Calu3 (cell line): ENCODE measurements around the gene TNFAIP8L1. TPM values are rescaled to one million over a fixed set of nuclear protein-coding genes. Genes with fewer than 3 reads are reported as not detected.

ENCODE experiments used
- BruUV-seq: library from RNA; stranded (reverse); fragments of 400-500 nt; replicated peaks from 2 replicates; lab custom pipeline; 2021; lab: Mats Ljungman, UMichigan
- CTCF ChIA-PET: fragments of 300-600 bp; sonication (Branson Sonifier 250); formaldehyde crosslinking; loops from one replicate; lab custom pipeline; 2022; ENCODE audit warnings: antibody characterized with exemption; lab: Charles Lee
- DNase-seq: peaks from one replicate; pipeline ENCODE4 v3.0.0; 2022
- H3K27ac Mint-ChIP-seq: one replicate; pipeline ENCODE4 v1.8.0; 2022; ENCODE audit warnings: mixed read lengths; ENCODE audit not compliant: unreplicated experiment
- H3K27me3 Mint-ChIP-seq: one replicate; pipeline ENCODE4 v1.8.0; 2022; ENCODE audit warnings: mixed read lengths; ENCODE audit not compliant: unreplicated experiment
- H3K36me3 Mint-ChIP-seq: one replicate; pipeline ENCODE4 v1.8.0; 2022; ENCODE audit warnings: mild to moderate bottlenecking, moderate library complexity, mixed read lengths; ENCODE audit not compliant: insufficient read depth, unreplicated experiment
- H3K4me1 Mint-ChIP-seq: one replicate; pipeline ENCODE4 v1.8.0; 2022; ENCODE audit warnings: mild to moderate bottlenecking, low read depth, mixed read lengths; ENCODE audit not compliant: unreplicated experiment
- H3K4me3 Mint-ChIP-seq: one replicate; pipeline ENCODE4 v1.8.0; 2022; ENCODE audit warnings: mild to moderate bottlenecking, low read depth, moderate library complexity, mixed read lengths; ENCODE audit not compliant: unreplicated experiment
- H3K9me3 Mint-ChIP-seq: one replicate; pipeline ENCODE4 v1.8.0; 2022; ENCODE audit warnings: low read depth, mixed read lengths; ENCODE audit not compliant: unreplicated experiment
- intact Hi-C: fragments of 100-400 bp; cut with micrococcal nuclease; formaldehyde crosslinking; loops from one replicate; pipeline ENCODE4 v1.10.0; 2022; ENCODE audit not compliant: unreplicated experiment
- total RNA-seq: library from RNA; stranded (reverse); gene quantifications from 2 replicates; pipeline ENCODE4 v1.2.3, GENCODE V29; 2022
- TF ChIP-seq, protein P1 (sequence below): fragments of 200-600 bp; IDR thresholded peaks from one replicate; pipeline ENCODE4 v1.8.0; 2022; ENCODE audit warnings: antibody characterized with exemption; ENCODE audit not compliant: unreplicated experiment

Gene TNFAIP8L1
- total RNA-seq, 1 experiment from 2014 or later, result 5.3 TPM

DNA sequence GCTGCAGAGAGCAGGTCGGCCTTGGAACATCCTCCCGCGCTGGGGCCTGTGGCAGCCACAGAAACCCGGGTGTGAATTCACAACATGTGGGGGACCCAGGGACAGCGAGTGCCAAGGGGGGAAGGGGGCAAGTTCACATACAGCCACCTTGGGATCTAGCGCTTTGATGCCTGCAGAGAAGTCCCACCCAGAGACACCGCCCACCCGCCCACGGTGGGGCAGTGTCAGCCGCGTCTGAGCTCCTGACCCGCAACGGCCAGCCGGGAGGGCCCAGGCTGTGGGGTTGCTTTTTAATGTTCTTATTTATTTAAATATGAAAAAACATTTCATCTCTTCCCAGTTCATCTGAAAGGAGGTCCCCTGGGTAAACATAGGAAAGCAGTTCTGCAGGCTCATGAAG lies 17.9 kb downstream of the TNFAIP8L1 start:
- BruUV-seq, result no TSS peak
- DNase-seq, result no peak
- intact Hi-C loops, result no loop called here
- Mint-ChIP-seq H3K9me3 (no peaks in the 10 kb centered on the region), H3K36me3 (peaks cover 55% of the 10 kb centered on the region), H3K27ac (no peak overlapping the region), H3K4me3 (no peak overlapping the region), H3K4me1 (no peaks in the 10 kb centered on the region), H3K27me3 (no peaks in the 10 kb centered on the region)
- CTCF ChIA-PET, result no interaction called here
- TF ChIP-seq, protein P1, sequence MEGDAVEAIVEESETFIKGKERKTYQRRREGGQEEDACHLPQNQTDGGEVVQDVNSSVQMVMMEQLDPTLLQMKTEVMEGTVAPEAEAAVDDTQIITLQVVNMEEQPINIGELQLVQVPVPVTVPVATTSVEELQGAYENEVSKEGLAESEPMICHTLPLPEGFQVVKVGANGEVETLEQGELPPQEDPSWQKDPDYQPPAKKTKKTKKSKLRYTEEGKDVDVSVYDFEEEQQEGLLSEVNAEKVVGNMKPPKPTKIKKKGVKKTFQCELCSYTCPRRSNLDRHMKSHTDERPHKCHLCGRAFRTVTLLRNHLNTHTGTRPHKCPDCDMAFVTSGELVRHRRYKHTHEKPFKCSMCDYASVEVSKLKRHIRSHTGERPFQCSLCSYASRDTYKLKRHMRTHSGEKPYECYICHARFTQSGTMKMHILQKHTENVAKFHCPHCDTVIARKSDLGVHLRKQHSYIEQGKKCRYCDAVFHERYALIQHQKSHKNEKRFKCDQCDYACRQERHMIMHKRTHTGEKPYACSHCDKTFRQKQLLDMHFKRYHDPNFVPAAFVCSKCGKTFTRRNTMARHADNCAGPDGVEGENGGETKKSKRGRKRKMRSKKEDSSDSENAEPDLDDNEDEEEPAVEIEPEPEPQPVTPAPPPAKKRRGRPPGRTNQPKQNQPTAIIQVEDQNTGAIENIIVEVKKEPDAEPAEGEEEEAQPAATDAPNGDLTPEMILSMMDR, result no peak

DNA sequence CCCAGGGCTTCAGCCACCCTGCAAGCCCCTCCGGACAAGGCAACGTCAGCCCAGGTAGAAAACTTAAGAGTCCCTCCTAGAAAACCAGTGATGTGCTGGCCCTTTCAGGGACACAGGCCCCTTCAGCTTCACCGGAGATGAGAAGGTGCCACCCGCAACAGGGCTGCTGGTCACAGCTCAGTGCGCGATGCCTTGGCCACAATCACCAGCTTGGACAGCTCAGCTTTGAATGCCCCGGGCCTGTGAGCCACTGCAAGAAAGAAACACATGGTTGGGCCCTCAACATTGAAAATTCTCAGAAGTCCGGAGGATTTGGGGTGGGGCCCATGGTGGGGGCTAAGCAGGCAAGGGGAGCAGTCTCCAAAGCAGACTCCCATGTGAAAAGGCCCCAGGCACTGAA lies 18.5 kb downstream of the TNFAIP8L1 start:
- Mint-ChIP-seq H3K9me3 (no peaks in the 10 kb centered on the region), H3K27me3 (no peaks in the 10 kb centered on the region), H3K4me1 (no peaks in the 10 kb centered on the region), H3K27ac (no peak overlapping the region), H3K4me3 (no peak overlapping the region), H3K36me3 (peaks cover 57% of the 10 kb centered on the region)
- DNase-seq, result no peak
- intact Hi-C loops, result no loop called here
- CTCF ChIA-PET, result no interaction called here
- BruUV-seq, result no TSS peak
- TF ChIP-seq, protein P1, result no peak

DNA sequence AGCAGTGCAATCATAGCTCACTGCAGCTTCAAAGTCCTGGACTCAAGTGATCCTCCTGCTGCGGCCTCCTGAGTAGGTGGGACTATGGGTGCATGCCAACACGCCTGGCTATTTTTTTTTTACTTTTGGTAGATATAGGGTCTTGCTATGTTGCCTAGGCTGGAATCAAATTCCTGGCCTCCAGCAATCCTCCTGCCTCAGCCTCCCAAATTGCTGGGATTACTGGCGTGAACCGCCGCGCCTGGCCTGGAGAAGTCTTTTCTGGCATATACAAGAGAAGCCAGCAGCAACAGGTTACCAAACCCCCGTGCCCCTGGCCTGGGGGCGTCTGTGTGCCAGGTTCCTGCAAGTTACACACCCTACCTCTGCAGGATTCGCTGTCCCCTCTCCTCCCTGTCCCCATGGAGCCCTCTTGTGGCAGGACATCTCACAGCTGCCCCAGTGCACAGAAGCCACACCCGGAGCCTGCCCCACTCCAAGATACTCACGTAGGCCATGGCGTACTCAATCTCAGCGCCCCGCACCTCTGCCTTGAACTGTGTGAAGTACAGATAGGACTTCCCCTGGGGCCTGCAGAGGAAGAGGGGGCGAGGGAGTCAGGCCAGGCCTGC lies 21.0 kb downstream of the TNFAIP8L1 start:
- TF ChIP-seq, protein P1, result peak; percentile 27
- Mint-ChIP-seq H3K36me3 (peaks cover 46% of the 10 kb centered on the region), H3K4me1 (no peaks in the 10 kb centered on the region), H3K9me3 (no peaks in the 10 kb centered on the region), H3K4me3 (no peak overlapping the region), H3K27me3 (no peaks in the 10 kb centered on the region), H3K27ac (no peak overlapping the region)
- intact Hi-C loops, result no loop called here
- BruUV-seq, result no TSS peak
- peak; percentile 45 for DNase-seq
- CTCF ChIA-PET, result interaction anchor here (0.6 kb wide), 1 partner anchor 37 kb away, joined by 3 read pairs; no protein-coding TSS in a partner anchor

DNA sequence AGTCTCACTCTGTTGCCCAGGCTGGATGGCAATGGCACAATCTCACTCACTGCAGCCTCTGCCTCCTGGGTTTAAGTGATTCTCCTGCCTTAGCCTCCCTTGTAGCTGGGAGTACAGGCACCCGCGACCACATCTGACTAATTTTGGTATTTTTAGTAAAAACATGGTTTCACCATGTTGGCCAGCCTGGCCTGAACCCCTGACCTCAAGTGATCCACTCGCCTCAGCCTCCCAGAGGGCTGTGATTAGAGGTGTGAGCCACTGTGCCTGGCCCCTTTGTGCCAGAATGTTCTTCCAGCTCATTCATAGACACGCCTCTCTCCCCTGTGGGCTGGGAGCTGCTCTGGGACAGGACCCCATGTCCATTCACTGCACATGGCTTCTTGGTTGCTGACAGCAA lies 21.7 kb downstream of the TNFAIP8L1 start:
- intact Hi-C loops, result no loop called here
- no peak for DNase-seq
- H3K27ac Mint-ChIP-seq, result peak overlapping the region; percentile 42
- H3K4me1 Mint-ChIP-seq, result no peaks in the 10 kb centered on the region
- no TSS peak for BruUV-seq
- no peak overlapping the region for H3K4me3 Mint-ChIP-seq
- no peaks in the 10 kb centered on the region for H3K27me3 Mint-ChIP-seq
- CTCF ChIA-PET, result no interaction called here
- no peaks in the 10 kb centered on the region for H3K9me3 Mint-ChIP-seq
- peaks cover 45% of the 10 kb centered on the region for H3K36me3 Mint-ChIP-seq
- TF ChIP-seq, protein P1, result no peak
